Stromal cell of bone marrow (primary cell): Measurements from ENCODE around the gene SAYSD1.

Experiments used
- DNase-seq: peaks from one replicate; pipeline ENCODE4 v3.0.0-alpha.2; 2012; ENCODE audit warnings: low read depth

The SAYSD1 gene

DNA sequence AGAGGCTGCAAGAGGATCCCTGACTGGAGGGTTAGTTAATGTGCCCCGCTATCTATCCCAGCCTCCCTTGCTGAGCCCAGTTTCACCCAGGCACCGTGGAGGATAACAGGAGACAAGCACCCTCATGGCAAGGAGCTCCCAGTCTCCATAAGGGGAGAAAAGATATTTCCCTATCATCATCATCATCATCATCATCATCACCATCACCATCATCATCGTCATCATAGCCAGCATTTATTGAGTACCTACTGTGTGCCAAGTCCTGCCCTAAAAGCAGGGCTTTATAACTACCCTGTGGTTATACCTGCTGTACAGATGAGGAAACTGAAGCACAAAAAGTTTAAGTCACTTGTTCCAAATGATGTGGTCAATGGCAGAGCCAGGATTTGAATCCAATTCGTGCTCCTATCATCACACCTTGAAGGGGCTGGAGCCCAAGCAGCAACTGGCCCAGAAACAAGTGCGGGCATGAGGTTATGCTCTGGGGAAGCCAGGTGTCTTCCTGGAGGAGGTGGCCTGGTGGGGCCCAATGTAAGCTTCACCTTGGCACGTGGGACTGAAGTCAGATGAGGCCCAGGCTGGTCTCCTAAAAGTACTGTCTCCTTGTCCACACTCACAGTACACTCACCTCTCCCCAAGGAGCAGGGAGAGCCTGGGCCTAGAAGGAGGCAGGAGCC is 56.4 kb downstream of the SAYSD1 start:
- DNase-seq, result no peak

DNA sequence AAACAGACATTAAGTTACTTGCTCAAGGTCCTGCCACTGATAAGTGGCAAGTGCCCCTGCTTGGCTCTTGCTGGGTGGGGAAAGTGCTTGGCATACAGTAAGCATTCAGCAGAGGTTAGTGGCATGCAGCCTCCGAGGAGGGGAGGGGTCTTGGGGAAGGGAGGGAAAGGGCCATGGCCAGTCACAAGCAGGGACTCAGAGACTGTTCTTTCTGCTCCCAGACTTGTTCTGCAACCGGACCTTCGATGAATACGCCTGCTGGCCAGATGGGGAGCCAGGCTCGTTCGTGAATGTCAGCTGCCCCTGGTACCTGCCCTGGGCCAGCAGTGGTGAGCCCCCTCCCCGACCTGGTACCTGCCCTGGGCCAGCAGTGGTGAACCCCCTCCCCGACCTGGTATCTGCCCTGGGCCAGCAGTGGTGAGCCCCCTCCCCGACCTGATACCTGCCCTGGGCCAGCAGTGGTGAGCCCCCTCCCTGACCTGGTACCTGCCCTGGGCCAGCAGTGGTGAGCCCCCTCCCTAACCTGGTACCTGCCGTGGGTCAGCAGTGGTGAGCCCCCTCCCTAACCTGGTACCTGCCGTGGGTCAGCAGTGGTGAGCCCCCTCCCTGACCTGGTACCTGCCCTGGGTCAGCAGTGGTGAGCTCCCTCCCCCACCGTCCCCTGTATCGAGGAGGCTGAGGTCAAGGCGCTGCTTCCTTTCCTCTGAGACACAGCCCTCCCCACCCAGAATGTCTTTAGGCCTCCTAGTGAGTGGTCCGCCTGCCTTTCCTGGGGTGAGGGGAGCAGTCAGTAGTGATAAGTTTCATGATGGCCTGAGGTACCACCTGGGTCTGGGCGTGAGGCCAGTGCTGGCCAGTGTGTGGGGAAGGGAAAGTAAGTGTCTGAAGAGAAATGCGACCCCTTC is 57.5 kb downstream of the SAYSD1 start:
- DNase-seq, result no peak

DNA sequence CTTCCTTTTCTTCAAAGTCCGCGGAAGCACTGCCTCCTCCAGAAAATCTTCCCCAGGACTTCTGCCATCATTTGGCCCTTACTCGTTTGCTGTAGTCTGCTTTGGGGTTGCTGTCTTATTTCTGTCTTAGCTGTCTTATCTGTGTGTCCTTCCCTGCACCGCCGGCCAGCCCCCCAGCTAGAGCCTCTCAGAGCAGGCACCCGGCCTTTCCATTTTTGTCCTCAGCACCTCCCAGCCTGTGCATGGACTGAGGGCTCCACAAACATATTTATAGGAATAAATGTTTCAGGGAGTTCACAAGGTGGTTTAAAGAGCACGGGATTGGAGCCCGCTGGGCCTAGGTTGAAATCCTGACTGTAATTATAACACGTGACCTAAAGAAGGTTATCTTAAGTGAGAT is 58.3 kb downstream of the SAYSD1 start:
- DNase-seq, result no peak

- DNase-seq, result no peak
These were observed 58.8 kb downstream of the SAYSD1 start for GRCh38 chr6:39056191-39056590.

- DNase-seq, result no peak
These were observed 59.3 kb downstream of the SAYSD1 start for GRCh38 chr6:39055661-39056060.

- no peak for DNase-seq
These were observed 60.3 kb downstream of the SAYSD1 start for GRCh38 chr6:39054577-39055142.
